GM19023 (cell line): Measurements from ENCODE around the gene FOXP2.
"Not testable (repeated sequence)": the region's sequence is repeated elsewhere in the genome, so short reads cannot be mapped to it uniquely, and the experiment has no call there.

Experiments
- ATAC-seq: cut with Tn5 transposase; IDR thresholded peaks from one replicate; pipeline ENCODE4 v1.9.1; 2021; ENCODE audit warnings: mild to moderate bottlenecking, moderate library complexity; ENCODE audit not compliant: unreplicated experiment

The FOXP2 gene

DNA sequence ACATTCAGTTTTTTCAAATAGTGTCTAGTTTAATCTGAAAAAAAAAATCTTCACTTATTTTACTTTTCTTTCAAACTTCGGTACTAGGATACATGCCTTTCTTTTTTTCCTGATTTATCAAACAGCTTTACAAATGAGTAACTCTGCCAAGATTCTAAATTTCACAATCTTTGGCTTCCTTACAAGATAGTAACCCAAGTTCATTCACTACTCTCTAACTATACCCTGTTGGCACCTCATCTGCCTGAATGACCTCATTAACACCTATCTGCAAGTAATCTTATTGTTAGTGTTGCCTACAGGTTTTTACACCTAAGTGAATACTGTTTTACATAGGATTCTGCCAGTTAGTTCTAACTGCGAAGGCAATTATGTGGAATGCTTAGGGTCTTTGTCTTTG lies 159.8 kb downstream of the FOXP2 start:
- no peak for ATAC-seq

DNA sequence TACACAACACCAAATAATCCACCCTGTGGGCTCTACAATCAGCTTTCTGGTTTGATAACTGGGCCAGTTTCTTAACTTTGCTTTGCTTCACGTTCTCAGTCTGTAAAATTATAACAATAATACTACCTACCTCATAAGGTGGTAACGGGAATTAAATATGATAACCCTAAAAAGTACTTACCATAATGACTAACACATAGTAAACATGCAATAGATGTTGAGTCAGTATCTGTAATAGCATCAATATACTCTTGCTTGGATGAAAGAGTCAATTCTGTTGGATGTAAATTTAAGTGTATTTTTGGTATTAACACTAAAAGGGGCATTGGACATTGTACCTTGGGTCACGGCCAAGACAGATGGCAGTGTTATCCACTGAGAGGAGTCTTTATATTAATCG lies 160.5 kb downstream of the FOXP2 start:
- ATAC-seq = no peak

DNA sequence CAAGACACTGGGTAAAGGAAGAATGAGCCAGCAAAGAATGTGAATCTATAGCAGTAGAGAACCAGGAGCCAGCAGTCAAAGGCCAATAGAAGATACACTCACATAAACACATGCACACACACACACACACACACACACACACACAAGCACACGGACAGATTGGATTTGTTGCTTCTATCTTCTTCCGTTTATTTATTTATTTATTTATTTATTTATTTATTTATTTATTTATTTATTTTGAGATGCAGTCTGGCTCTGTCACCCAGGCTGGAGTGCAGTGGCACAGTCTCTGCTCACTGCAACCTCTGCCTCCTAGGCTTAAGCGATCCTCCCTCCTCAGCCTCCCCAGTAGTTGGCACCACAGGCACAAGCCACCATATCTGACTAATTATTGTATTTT lies 166.3 kb downstream of the FOXP2 start:
- ATAC-seq = not testable (repeated sequence)

DNA sequence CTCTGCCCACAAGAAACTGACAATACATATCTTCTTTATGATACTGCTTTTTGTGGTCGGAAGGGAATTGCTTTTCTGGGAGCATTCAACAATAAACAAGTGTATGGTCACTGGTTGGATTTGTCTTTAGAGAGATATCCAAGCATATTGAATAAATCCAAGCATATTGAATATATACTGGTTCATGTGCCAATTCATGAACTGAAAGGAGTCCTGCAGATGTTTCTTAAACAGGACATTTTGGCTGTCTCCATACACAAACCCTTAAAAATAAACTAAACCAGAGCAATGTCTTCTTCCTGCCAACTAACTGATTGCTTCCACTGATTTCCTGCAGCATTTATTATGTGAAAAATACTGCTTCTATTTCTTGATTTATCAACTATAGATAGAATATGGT lies 173.9 kb downstream of the FOXP2 start:
- no peak for ATAC-seq

GRCh38 chr7:114589436-114589835 lies 174.8 kb downstream of the FOXP2 start:
- ATAC-seq = no peak

DNA sequence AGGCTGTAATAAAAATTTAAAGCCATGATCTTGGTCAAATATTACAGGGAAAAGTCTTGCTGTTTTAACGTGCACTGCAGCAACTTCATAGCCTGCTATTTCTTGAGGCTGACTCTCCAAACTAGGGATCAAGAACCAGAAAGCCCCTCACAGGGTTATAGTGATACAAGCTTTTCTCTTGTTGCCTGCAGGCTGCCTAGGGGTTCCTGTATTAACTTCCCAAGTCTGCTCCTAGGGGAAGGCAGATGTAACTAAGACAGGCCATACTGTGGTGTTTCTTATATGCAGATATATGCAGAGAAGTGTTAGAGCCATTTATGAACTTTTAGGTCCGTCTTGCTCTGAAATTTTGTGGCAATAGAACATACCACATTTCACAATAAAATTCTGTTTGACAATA lies 175.7 kb downstream of the FOXP2 start:
- ATAC-seq = no peak

DNA sequence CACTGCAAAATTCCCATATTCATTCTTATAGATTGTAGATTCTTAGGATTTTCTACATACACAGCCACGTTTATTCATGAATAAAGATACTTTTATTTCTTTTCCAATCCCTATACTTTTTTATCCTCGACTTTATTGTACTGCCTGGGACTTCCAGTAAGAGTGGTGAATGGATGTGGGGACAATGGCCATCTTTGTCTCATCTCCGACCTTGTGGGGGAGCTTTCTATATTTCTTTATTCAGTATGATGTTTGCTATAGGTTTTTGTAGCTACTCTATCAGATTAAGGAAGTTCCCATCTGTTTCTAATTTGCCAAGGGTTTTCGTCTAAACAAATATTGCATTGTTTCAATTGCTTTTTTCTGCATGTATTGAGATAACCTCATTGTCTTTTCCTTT lies 184.3 kb downstream of the FOXP2 start:
- ATAC-seq = no peak

DNA sequence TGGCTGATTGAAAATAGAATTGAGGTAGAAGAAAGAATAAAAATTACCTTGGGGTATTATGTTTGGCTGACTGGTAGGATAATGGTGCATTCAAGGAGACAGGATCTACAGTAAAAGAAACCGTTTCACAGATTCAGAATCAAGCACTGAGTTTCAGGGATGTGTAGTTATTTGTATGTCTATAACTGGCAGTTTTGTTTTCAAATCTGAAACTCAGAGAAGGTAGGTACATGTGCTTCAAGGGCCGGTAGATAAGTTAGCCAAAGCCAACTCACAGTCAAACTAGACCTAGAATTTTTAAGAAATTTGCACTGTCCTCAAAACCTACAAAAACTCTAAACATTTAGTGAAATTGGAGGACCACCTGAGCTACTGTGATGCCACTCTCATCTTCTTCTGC lies 191.5 kb downstream of the FOXP2 start:
- no peak for ATAC-seq

GRCh38 chr7:114608822-114609221 lies 194.2 kb downstream of the FOXP2 start:
- not testable (repeated sequence) for ATAC-seq

- ATAC-seq = no peak
Measured at GRCh38 chr7:114620208-114620607, 205.6 kb downstream of the FOXP2 start.

- no peak for ATAC-seq
Measured at GRCh38 chr7:114622221-114622620, 207.6 kb downstream of the FOXP2 start.

GRCh38 chr7:114623146-114623545 lies 208.5 kb downstream of the FOXP2 start:
- ATAC-seq = no peak

- no peak for ATAC-seq
Measured at GRCh38 chr7:114627231-114627630, 212.6 kb downstream of the FOXP2 start.

DNA sequence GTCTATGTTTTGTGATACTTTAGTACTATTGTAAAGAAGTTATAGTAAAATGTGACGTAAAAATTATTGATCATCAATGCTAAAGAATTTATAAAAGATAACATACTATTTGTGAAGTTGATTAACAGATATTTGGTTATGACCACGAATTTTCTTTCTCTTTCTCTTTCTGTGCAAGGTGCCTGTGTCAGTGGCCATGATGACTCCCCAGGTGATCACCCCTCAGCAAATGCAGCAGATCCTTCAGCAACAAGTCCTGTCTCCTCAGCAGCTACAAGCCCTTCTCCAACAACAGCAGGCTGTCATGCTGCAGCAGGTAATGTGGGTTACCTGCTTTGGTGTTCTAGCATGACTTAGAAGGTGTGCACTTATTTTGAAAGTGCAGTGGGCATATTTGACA lies 213.7 kb downstream of the FOXP2 start:
- ATAC-seq = no peak

DNA sequence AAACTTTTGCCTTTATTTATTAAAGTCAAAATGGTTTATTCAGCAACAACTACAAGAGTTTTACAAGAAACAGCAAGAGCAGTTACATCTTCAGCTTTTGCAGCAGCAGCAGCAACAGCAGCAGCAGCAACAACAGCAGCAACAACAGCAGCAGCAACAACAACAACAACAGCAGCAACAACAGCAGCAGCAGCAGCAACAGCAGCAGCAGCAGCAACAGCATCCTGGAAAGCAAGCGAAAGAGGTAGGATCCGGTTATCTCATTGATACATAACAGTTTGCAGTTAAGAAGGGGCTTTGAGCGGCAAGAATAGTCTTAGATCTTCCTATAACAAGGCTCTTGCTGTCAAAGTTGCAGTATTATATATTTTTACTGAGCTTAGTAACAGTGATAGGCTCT lies 215.1 kb downstream of the FOXP2 start:
- ATAC-seq = no peak

GRCh38 chr7:114630201-114630990 lies 215.8 kb downstream of the FOXP2 start:
- no peak for ATAC-seq

GRCh38 chr7:114631249-114631822 lies 216.7 kb downstream of the FOXP2 start:
- ATAC-seq = peak; percentile 59

DNA sequence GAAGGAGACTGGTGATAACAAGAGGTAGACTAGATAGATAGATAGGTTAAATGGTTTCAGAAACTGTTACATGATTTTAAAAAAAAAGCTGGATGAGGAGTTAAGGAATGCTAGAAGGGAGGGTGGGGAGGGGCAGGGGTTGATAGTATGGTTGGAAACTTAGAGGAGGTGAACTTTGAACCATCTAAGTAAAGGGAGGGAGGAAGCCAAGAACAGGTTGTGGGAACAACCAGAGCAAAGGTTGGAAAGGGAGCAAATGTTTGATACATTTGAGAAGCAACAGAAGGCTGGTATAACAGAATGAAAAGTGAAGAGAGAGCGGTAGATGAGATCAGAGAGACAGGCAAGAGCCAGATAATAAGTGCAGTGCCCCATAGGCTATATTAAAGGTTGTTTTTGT lies 224.8 kb downstream of the FOXP2 start:
- ATAC-seq = no peak

GRCh38 chr7:114644455-114644854 lies 229.8 kb downstream of the FOXP2 start:
- no peak for ATAC-seq

DNA sequence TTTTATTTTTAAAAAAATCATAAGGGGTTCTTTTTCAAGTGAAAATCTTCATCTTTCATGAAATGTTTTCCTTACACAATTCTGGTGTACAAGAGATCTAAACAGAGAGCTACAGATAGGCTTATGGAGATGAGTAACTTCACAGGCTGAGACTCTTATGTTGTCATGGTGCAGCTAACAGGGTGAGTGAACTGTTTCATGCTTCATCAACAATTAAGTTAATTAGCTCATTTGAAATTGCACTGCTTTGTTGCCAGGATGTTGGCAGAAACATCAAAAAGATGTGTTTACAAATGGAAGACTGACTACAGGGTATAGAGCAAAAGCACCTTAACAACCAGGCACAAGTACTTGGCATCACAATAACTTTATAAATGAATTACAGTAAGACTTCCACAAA lies 230.8 kb downstream of the FOXP2 start:
- ATAC-seq = no peak

DNA sequence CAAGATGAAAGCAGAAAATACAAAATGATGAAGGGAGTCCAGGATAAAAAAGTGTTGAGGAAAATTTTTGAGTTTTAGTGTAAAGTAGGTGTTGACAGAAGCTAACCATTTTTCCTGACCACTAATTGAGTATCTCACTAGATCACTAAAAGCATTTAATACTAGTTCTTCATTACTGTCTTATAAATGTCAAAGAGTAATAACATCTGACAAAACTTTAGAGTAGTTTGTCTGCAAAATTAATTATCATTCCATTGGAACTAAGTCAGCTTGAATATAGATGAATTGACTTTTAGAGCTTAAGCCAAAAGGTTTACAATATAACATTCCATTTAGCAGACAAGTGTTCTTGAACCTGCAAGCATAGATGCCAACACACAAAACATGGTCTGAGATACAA lies 232.9 kb downstream of the FOXP2 start:
- ATAC-seq = no peak

- no peak for ATAC-seq
Measured at GRCh38 chr7:114648117-114648516, 233.5 kb downstream of the FOXP2 start.

DNA sequence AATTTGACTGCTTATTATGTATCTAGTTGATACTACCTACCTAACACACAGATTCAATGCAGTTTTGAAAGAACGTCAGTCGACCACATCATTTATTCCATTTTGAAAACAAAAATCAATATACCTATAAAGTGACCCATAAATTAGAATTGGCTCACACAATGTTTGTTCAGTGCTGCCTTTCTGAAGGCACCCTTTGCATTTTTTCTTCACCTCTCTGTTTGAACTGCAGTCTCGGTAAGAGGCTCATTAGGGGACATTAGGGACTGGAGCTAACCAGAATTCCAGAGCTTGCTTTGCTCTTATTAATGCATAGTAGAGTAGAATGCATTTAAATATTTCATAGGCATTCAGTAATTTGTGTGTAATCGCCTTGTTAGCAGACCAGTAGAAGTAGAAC lies 234.1 kb downstream of the FOXP2 start:
- ATAC-seq = no peak
